Fibroblast of lung (primary cell): ENCODE results near the gene COLEC12.

ENCODE experiments used
- CTCF ChIP-seq, 2 donors: IDR thresholded peaks in 1 of 2; conservative IDR thresholded peaks in 1 of 2; 1 replicate in 1 of 2; 2 replicates in 1 of 2; pipeline ENCODE4 v1.5.1; 2011 to 2012; ENCODE audit warnings: low read length in 2 of 2, control low read depth in 1 of 2, inconsistent platforms in 1 of 2, low read depth in 1 of 2, mild to moderate bottlenecking in 1 of 2
- EZH2 ChIP-seq: IDR thresholded peaks from 2 replicates; pipeline ENCODE4 v1.5.1; 2012; ENCODE audit warnings: low read length, control low read depth, mild to moderate bottlenecking; ENCODE audit errors: missing control alignments

- no peak for TF ChIP-seq CTCF (conservative IDR thresholded peaks at IDR 0.05 in 1 of 2, IDR thresholded peaks at IDR 0.05 in 1 of 2; ENCODE audit: low read depth in 1 of 2, low read length in 2 of 2)
- no peak for TF ChIP-seq EZH2
These were observed 42.7 kb downstream of the COLEC12 start for GRCh38 chr18:457521-458412.
